ENCODE measurements around the gene USP54.

- TF ChIP-seq CTCF (conservative IDR thresholded peaks at IDR 0.05; ENCODE audit: low read length) (no peak), EZH2phosphoT487 (IDR thresholded peaks at IDR 0.05; ENCODE audit: borderline replicate concordance) (no peak)
These were observed 96.3 kb downstream of the USP54 start for GRCh38 chr10:73494877-73495225.
